OCI-LY7 (cell line): Measurements from ENCODE around the gene SLC17A2. TPM values are rescaled to one million over a fixed set of nuclear protein-coding genes. Genes with fewer than 3 reads are reported as not detected.

Experiments
- BruUV-seq: library from RNA; stranded (reverse); fragments of 400-500 nt; replicated peaks from 2 replicates; lab custom pipeline; 2021; lab: Mats Ljungman, UMichigan
- CTCF ChIA-PET: fragments of 300-600 bp; sonication (Branson Sonifier 250); formaldehyde crosslinking; loops from one replicate; lab custom pipeline; 2022; ENCODE audit warnings: antibody characterized with exemption; ENCODE audit not compliant: unreplicated experiment; lab: Charles Lee
- POLR2A ChIA-PET: fragments of 300-600 bp; sonication (Branson Sonifier 250); formaldehyde crosslinking; loops from one replicate; lab custom pipeline; 2022; ENCODE audit warnings: antibody characterized with exemption; lab: Charles Lee
- DNase-seq: peaks from one replicate; pipeline ENCODE4 v3.0.0-alpha.2; 2015; ENCODE audit warnings: low spot score
- H2AFZ ChIP-seq: fragments of 200-600 bp; sonication (generic), shearing (Covaris generic); 2 replicates; pipeline ENCODE4 v1.6.1; 2014; ENCODE audit warnings: mild to moderate bottlenecking, antibody characterized with exemption, low read length, moderate library complexity
- H3K27ac ChIP-seq: fragments of 200-600 bp; sonication (generic); 2 replicates; pipeline ENCODE4 v1.5.1; 2014; ENCODE audit warnings: mixed run types, low read depth, mild to moderate bottlenecking, moderate library complexity, low read length, inconsistent platforms; ENCODE audit not compliant: poor library complexity, severe bottlenecking
- H3K36me3 ChIP-seq: fragments of 200-600 bp; sonication (generic); 2 replicates; pipeline ENCODE4 v1.6.1; 2014; ENCODE audit warnings: mild to moderate bottlenecking, antibody characterized with exemption, low read length, moderate library complexity, mixed read lengths; ENCODE audit not compliant: insufficient read depth
- H3K4me1 ChIP-seq: fragments of 200-600 bp; sonication (generic); 2 replicates; pipeline ENCODE4 v1.5.1; 2014; ENCODE audit warnings: mild to moderate bottlenecking, low read length; ENCODE audit not compliant: insufficient read depth, poor library complexity, severe bottlenecking
- H3K4me2 ChIP-seq: fragments of 200-600 bp; sonication (generic); 2 replicates; pipeline ENCODE4 v1.6.1; 2014; ENCODE audit warnings: mild to moderate bottlenecking, low read length
- H3K4me3 ChIP-seq: fragments of 200-600 bp; sonication (generic); 2 replicates; pipeline ENCODE4 v1.5.1; 2014; ENCODE audit warnings: mild to moderate bottlenecking, low read depth, low read length; ENCODE audit not compliant: poor library complexity, severe bottlenecking
- H3K79me2 ChIP-seq: fragments of 200-600 bp; sonication (generic); 2 replicates; pipeline ENCODE4 v1.6.1; 2016; ENCODE audit warnings: low read depth, mild to moderate bottlenecking, low read length, moderate library complexity, mixed read lengths; ENCODE audit not compliant: insufficient read depth
- H3K9me2 ChIP-seq: fragments of 200-600 bp; sonication (generic); 2 replicates; pipeline ENCODE4 v1.6.1; 2016; ENCODE audit warnings: mild to moderate bottlenecking, low read length, mixed read lengths; ENCODE audit not compliant: insufficient read depth
- H3K9me3 ChIP-seq: fragments of 200-600 bp; sonication (generic); 2 replicates; pipeline ENCODE4 v1.6.1; 2014; ENCODE audit warnings: mild to moderate bottlenecking, mixed run types, low read length, mixed read lengths
- H4K20me1 ChIP-seq: fragments of 200-600 bp; sonication (generic); 2 replicates; pipeline ENCODE4 v1.6.1; 2014; ENCODE audit warnings: mild to moderate bottlenecking, antibody characterized with exemption, low read length, moderate library complexity, mixed read lengths; ENCODE audit not compliant: insufficient read depth
- EZH2phosphoT487 ChIP-seq: fragments of 200-600 bp; sonication (generic); IDR thresholded peaks from 2 replicates; pipeline ENCODE4 v1.6.1; 2018; ENCODE audit warnings: low read depth, borderline replicate concordance, mild to moderate bottlenecking, mixed run types, antibody characterized with exemption, low read length, moderate library complexity, mixed read lengths
- intact Hi-C: fragments of 100-400 bp; cut with micrococcal nuclease; formaldehyde crosslinking; loops from one replicate; pipeline ENCODE4 v1.10.0; 2022; ENCODE audit not compliant: unreplicated experiment
- total RNA-seq, 2 experiments: library from RNA; depleted of rRNA in 1 of 2; stranded (reverse); fragments of >200 nt in 1 of 2; shearing (Covaris generic) in 1 of 2; gene quantifications; 2 replicates each; pipeline ENCODE4 v1.2.3, GENCODE V29; 2014 to 2022
- TF ChIP-seq, protein P1 (sequence below): fragments of 200-600 bp; sonication (generic); conservative IDR thresholded peaks from 2 replicates; pipeline ENCODE4 v1.5.1; 2014; ENCODE audit warnings: mild to moderate bottlenecking, antibody characterized with exemption, low read length, moderate library complexity, mixed read lengths

The SLC17A2 gene
- total RNA-seq, 2 experiments from 2014 or later, result not detected

DNA sequence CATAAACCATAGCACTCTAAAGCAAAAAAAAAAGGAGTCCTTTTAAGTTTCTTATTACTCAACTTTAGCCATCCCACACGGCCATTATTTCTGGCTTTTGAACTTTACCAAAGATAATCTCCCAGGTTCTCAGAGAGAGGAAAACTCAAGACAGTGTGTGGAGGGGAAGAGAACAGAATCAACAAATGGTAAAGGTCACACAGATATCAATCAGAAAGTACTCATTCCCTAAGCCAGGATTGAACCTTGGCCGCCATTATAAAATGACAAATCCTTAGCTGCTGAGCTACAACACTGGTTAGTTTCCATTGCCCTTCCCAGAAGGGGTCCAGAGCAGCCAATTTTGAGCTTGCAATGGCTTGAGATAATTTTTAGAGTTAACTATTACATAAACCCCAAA is 22.0 kb upstream of the SLC17A2 start:
- Histone ChIP-seq H3K79me2 (no peaks in the 10 kb centered on the region), H3K4me3 (no peak overlapping the region)
- CTCF ChIA-PET, result no interaction called here

DNA sequence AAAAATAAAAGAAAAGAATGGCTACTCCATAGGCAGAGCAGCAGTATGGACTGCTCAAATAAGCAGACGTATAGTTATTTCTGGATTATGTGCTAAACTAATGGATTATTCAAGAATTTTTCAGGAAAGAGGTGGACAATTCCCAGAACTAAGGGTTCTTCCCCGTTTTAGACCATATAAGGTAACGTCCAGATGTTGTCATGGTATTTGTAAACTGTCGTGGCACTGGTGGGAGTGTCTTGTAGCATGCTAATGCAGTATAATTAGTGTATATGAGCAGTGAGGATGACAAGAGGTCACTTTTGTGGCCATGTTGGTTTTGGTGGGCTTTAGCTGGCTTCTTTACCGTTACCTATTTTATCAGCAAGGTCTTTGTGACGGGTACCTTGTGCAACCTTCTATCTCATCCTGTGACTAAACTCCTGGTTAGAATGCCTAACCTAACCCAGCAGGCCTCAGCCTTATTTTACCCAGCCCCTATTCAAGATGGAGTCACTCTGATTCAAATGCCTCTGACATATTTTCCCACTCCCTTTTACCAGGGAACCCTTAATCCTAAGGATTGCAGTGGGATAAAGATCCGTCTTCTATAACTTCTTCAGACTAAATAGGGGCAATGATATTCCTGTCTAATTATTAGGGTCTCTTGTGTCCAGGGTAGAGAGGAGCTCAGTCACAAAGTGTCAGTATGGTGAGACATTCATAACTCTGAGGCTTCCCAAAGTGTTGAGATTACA is 21.0 kb upstream of the SLC17A2 start:
- Histone ChIP-seq H3K27ac (no peak overlapping the region), H3K9me2 (no peaks in the 10 kb centered on the region), H3K79me2 (no peaks in the 10 kb centered on the region), H3K36me3 (no peaks in the 10 kb centered on the region), H2AFZ (no peak overlapping the region), H4K20me1 (no peaks in the 10 kb centered on the region), H3K4me2 (no peak overlapping the region), H3K4me1 (no peaks in the 10 kb centered on the region), H3K4me3 (no peak overlapping the region), H3K9me3 (no peaks in the 10 kb centered on the region)
- intact Hi-C loops, result no loop called here
- POLR2A ChIA-PET, result interaction anchor here (0.6 to 1.5 kb wide), 2 partner anchors 24 to 368 kb away, joined by 3 to 5 read pairs; no protein-coding TSS in a partner anchor
- no peak for DNase-seq
- CTCF ChIA-PET, result no interaction called here
- BruUV-seq, result no TSS peak
- TF ChIP-seq, protein P1, sequence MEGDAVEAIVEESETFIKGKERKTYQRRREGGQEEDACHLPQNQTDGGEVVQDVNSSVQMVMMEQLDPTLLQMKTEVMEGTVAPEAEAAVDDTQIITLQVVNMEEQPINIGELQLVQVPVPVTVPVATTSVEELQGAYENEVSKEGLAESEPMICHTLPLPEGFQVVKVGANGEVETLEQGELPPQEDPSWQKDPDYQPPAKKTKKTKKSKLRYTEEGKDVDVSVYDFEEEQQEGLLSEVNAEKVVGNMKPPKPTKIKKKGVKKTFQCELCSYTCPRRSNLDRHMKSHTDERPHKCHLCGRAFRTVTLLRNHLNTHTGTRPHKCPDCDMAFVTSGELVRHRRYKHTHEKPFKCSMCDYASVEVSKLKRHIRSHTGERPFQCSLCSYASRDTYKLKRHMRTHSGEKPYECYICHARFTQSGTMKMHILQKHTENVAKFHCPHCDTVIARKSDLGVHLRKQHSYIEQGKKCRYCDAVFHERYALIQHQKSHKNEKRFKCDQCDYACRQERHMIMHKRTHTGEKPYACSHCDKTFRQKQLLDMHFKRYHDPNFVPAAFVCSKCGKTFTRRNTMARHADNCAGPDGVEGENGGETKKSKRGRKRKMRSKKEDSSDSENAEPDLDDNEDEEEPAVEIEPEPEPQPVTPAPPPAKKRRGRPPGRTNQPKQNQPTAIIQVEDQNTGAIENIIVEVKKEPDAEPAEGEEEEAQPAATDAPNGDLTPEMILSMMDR, result no peak
- TF ChIP-seq EZH2phosphoT487, result no peak

More for the DNA sequence above, 22.0 kb upstream of the SLC17A2 start:
- Histone ChIP-seq H3K9me3 (no peaks in the 10 kb centered on the region), H2AFZ (no peak overlapping the region), H3K4me2 (no peak overlapping the region), H4K20me1 (no peaks in the 10 kb centered on the region), H3K36me3 (no peaks in the 10 kb centered on the region), H3K4me1 (no peaks in the 10 kb centered on the region), H3K27ac (no peak overlapping the region), H3K9me2 (no peaks in the 10 kb centered on the region)
- POLR2A ChIA-PET, result interaction anchor here (0.6 to 1.5 kb wide), 6 partner anchors 10 to 1425 kb away, joined by 3 to 5 read pairs (median 4); partner anchors contain the start of gene TRIM38
- no TSS peak for BruUV-seq
- intact Hi-C loops, result no loop called here
- DNase-seq, result no peak
- TF ChIP-seq, protein P1, result no peak
- no peak for TF ChIP-seq EZH2phosphoT487

DNA sequence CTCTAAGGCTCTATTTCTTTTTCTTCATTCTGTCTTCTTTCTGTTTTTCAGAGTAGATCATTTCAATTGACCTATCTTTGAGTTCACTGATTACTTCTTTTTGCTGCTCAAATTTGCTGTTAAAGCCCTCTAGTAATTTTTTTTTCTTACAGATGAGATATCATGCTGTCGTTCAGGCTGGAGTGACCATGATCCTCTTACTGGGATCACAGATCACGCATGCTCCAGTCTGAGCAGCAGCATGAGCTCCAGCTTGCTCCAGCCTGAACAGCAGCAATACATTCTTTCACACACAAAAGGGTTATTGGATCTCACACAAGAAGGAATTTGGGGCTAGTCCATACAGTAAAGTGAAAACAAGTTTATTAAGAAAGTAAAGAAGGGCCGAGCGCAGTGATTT is 19.8 kb upstream of the SLC17A2 start:
- no peaks in the 10 kb centered on the region for H4K20me1 ChIP-seq
- CTCF ChIA-PET, result no interaction called here

More for the DNA sequence above, 19.8 kb upstream of the SLC17A2 start:
- Histone ChIP-seq H3K4me3 (no peak overlapping the region), H3K4me1 (no peaks in the 10 kb centered on the region), H3K9me2 (no peaks in the 10 kb centered on the region), H2AFZ (no peak overlapping the region), H3K9me3 (peaks cover 7% of the 10 kb centered on the region; the same call in 1 of the 2 replicates), H3K36me3 (no peaks in the 10 kb centered on the region), H3K4me2 (no peak overlapping the region), H3K27ac (no peak overlapping the region), H3K79me2 (no peaks in the 10 kb centered on the region)
- TF ChIP-seq, protein P1, result no peak
- no peak for TF ChIP-seq EZH2phosphoT487
- DNase-seq, result no peak
- BruUV-seq, result no TSS peak
- intact Hi-C loops, result no loop called here
- POLR2A ChIA-PET, result interaction anchor here (0.6 to 0.7 kb wide), 2 partner anchors 43 to 51 kb away, joined by 3 read pairs; no protein-coding TSS in a partner anchor
